Prostate gland (tissue), 2 donors: ENCODE results near the gene MAPKBP1. TPM values are rescaled to one million over a fixed set of nuclear protein-coding genes. Genes with fewer than 3 reads are reported as not detected.

Experiments
- DNase-seq: peaks from one replicate; pipeline ENCODE4 v3.0.0-alpha.2; 2019; ENCODE audit warnings: low spot score
- H3K27ac ChIP-seq, 2 donors: fragments of 200-600 bp; sonication (generic); 2 replicates each; pipeline ENCODE4 v1.5.1; 2017 to 2019
- H3K27me3 ChIP-seq: fragments of 200-600 bp; sonication (generic); replicated peaks from 2 replicates; pipeline ENCODE4 v1.5.1; 2019; ENCODE audit not compliant: insufficient read depth
- H3K36me3 ChIP-seq, 2 donors: fragments of 200-600 bp; sonication (generic); 1 replicate in 1 of 2; 2 replicates in 1 of 2; pipeline versions ENCODE4 v1.5.1 to v1.8.1; 2017 to 2019
- H3K4me1 ChIP-seq: fragments of 200-600 bp; sonication (generic); replicated peaks from 2 replicates; pipeline ENCODE4 v1.5.1; 2019
- H3K4me3 ChIP-seq, 2 donors: fragments of 200-600 bp; sonication (generic); 2 replicates each; pipeline ENCODE4 v1.5.1; 2017 to 2019
- H3K9me3 ChIP-seq: fragments of 200-600 bp; sonication (generic); 2 replicates; pipeline ENCODE4 v1.5.1; 2017
- CTCF ChIP-seq, 4 experiments: fragments of 200-600 bp in 2 of 4; fragments of 450-650 bp in 2 of 4; sonication (generic) in 2 of 4; IDR thresholded peaks; 1 replicate in 3 of 4; 2 replicates in 1 of 4; pipeline ENCODE4 v1.5.1; 2016 to 2019; ENCODE audit warnings: antibody characterized with exemption in 4 of 4, mild to moderate bottlenecking in 2 of 4, moderate library complexity in 2 of 4
- POLR2A ChIP-seq: fragments of 450-650 bp; IDR thresholded peaks from one replicate; pipeline ENCODE4 v1.6.1; 2016; ENCODE audit warnings: antibody characterized with exemption, mild to moderate bottlenecking
- POLR2AphosphoS5 ChIP-seq: sonication (generic); formaldehyde crosslinking; IDR thresholded peaks from one replicate; pipeline ENCODE4 v1.6.1; 2017; ENCODE audit warnings: antibody characterized with exemption
- WGBS: methylation state at CpG from one replicate; pipeline ENCODE4 v1.1.5; 2018; 5-methylcytosine and 5-hydroxymethylcytosine counted together
- intact Hi-C: fragments of 100-400 bp; cut with DNase I; formaldehyde crosslinking; loops from one replicate; pipeline ENCODE4 v1.14.2; 2022
- total RNA-seq, 2 donors: library from RNA; depleted of rRNA; stranded (reverse); fragments of >200 nt; gene quantifications; one replicate each; pipeline ENCODE4 v1.1.0, GENCODE V29; 2016

MAPKBP1 gene
- total RNA-seq, 2 donors from 2014 or later = 17.4 to 62.8 TPM

- no peak overlapping the region for H3K4me3 ChIP-seq
- intact Hi-C loops = loop anchor here (5.0 kb wide), 1 partner anchor 212 kb away; no protein-coding TSS in a partner anchor
- H3K9me3 ChIP-seq = no peaks in the 10 kb centered on the region
- H3K4me1 ChIP-seq = no peaks in the 10 kb centered on the region
- WGBS = 83% methylated on average over 5 of the region's 5 CpGs
- TF ChIP-seq POLR2A (no peak), POLR2AphosphoS5 (no peak), CTCF (IDR thresholded peaks at IDR 0.05) (no peak)
- no peak for DNase-seq
- H3K36me3 ChIP-seq = peaks cover 2 to 24% of the 10 kb centered on the region in 2 donors
- H3K27me3 ChIP-seq = no peaks in the 10 kb centered on the region
- H3K27ac ChIP-seq = no peak overlapping the region
These were observed 40.2 kb downstream of the MAPKBP1 start for GRCh38 chr15:41814534-41814933.

GRCh38 chr15:41816788-41817187, 42.5 kb downstream of the MAPKBP1 start:
- H3K36me3 ChIP-seq = peaks cover 2 to 29% of the 10 kb centered on the region in 2 donors
- H3K4me3 ChIP-seq = no peak overlapping the region
- intact Hi-C loops = no loop called here
- no peaks in the 10 kb centered on the region for H3K9me3 ChIP-seq
- 93% methylated on average over 9 of the region's 9 CpGs for WGBS
- no peak for DNase-seq
- no peak overlapping the region for H3K27ac ChIP-seq
- H3K4me1 ChIP-seq = no peaks in the 10 kb centered on the region
- TF ChIP-seq POLR2AphosphoS5 (no peak), POLR2A (no peak), CTCF (IDR thresholded peaks at IDR 0.05) (no peak)
- no peaks in the 10 kb centered on the region for H3K27me3 ChIP-seq

- H3K4me3 ChIP-seq = no peak overlapping the region
- no peak for TF ChIP-seq POLR2AphosphoS5
- H3K27me3 ChIP-seq = no peaks in the 10 kb centered on the region
- WGBS = 88% methylated on average over 14 of the region's 14 CpGs
- H3K36me3 ChIP-seq = peaks cover 2 to 31% of the 10 kb centered on the region in 2 donors
- H3K9me3 ChIP-seq = no peaks in the 10 kb centered on the region
- intact Hi-C loops = no loop called here
- no peak overlapping the region for H3K27ac ChIP-seq
- H3K4me1 ChIP-seq = no peaks in the 10 kb centered on the region
- DNase-seq = no peak
These were observed 43.0 kb downstream of the MAPKBP1 start for GRCh38 chr15:41817327-41817726.

GRCh38 chr15:41817781-41818180, 43.5 kb downstream of the MAPKBP1 start:
- TF ChIP-seq POLR2AphosphoS5 (no peak), POLR2A (no peak), CTCF (IDR thresholded peaks at IDR 0.05) (no peak)
- H3K4me1 ChIP-seq = no peaks in the 10 kb centered on the region
- no peak for DNase-seq
- no peaks in the 10 kb centered on the region for H3K9me3 ChIP-seq
- H3K36me3 ChIP-seq = peaks cover 2 to 26% of the 10 kb centered on the region in 2 donors
- no peaks in the 10 kb centered on the region for H3K27me3 ChIP-seq
- intact Hi-C loops = no loop called here
- WGBS = 85% methylated on average over 6 of the region's 6 CpGs
- no peak overlapping the region for H3K4me3 ChIP-seq
- no peak overlapping the region for H3K27ac ChIP-seq

GRCh38 chr15:41819455-41820050, 45.3 kb downstream of the MAPKBP1 start:
- WGBS = 82% methylated on average over 9 of the region's 9 CpGs
- no peaks in the 10 kb centered on the region for H3K4me1 ChIP-seq
- no peak overlapping the region for H3K4me3 ChIP-seq
- DNase-seq = no peak
- H3K27me3 ChIP-seq = no peaks in the 10 kb centered on the region
- H3K27ac ChIP-seq = no peak overlapping the region
- H3K9me3 ChIP-seq = no peaks in the 10 kb centered on the region
- H3K36me3 ChIP-seq = peaks cover 2 to 20% of the 10 kb centered on the region in 2 donors
- intact Hi-C loops = no loop called here
- TF ChIP-seq POLR2A (no peak), POLR2AphosphoS5 (no peak), CTCF (IDR thresholded peaks at IDR 0.05) (no peak)
